Testis (tissue), 3 donors: ENCODE measurements around the gene KRT6A. TPM values are rescaled to one million over a fixed set of nuclear protein-coding genes. Genes with fewer than 3 reads are reported as not detected.

ENCODE experiments used
- DNase-seq: peaks from one replicate; pipeline ENCODE4 v3.0.0-alpha.2; 2019
- H3K27ac ChIP-seq, 2 donors: fragments of 200-600 bp; sonication (generic); one replicate each; pipeline ENCODE4 v1.5.1; 2019
- H3K27me3 ChIP-seq: fragments of 200-600 bp; sonication (generic); one replicate; pipeline ENCODE4 v1.5.1; 2019
- H3K36me3 ChIP-seq: fragments of 200-600 bp; sonication (generic); one replicate; pipeline ENCODE4 v1.5.1; 2017; ENCODE audit warnings: low read depth; ENCODE audit errors: missing control alignments
- H3K4me1 ChIP-seq: fragments of 200-600 bp; sonication (generic); one replicate; pipeline ENCODE4 v1.5.1; 2019
- H3K4me3 ChIP-seq, 2 donors: fragments of 200-600 bp; sonication (generic); one replicate each; pipeline ENCODE4 v1.5.1; 2017 to 2019
- H3K9me3 ChIP-seq: fragments of 200-600 bp; sonication (generic); one replicate; pipeline ENCODE4 v1.5.1; 2017
- CTCF ChIP-seq, 3 experiments: fragments of 450-650 bp in 2 of 3; fragments of 200-600 bp in 1 of 3; sonication (generic) in 1 of 3; IDR thresholded peaks; one replicate each; pipeline ENCODE4 v1.5.1; 2016 to 2019; ENCODE audit warnings: antibody characterized with exemption in 3 of 3, mild to moderate bottlenecking in 2 of 3, moderate library complexity in 1 of 3
- POLR2A ChIP-seq: fragments of 450-650 bp; IDR thresholded peaks from one replicate; pipeline ENCODE4 v1.6.1; 2017; ENCODE audit warnings: antibody characterized with exemption, mild to moderate bottlenecking, moderate library complexity
- WGBS, 2 donors: methylation state at CpG; one replicate each; pipeline ENCODE4 v1.1.5; 2018; 5-methylcytosine and 5-hydroxymethylcytosine counted together
- intact Hi-C: fragments of 100-400 bp; cut with DNase I; formaldehyde crosslinking; loops from one replicate; pipeline ENCODE4 v1.15.1; 2023; ENCODE audit warnings: low total_unique reads
- polyA plus RNA-seq: library from polyadenylated mRNA; stranded (reverse); fragments of 350-450 nt; fragmentation: Illumina TruSeq; extraction: RNeasy Lipid Tissue Mini Kit (QIAGEN cat#74804); gene quantifications from one replicate; pipeline ENCODE4 v1.2.3, GENCODE V29; 2014; ENCODE audit warnings: low read depth, low replicate concordance; ENCODE audit not compliant: insufficient read depth
- total RNA-seq, 2 donors: library from RNA; depleted of rRNA; stranded (reverse); fragments of >200 nt; gene quantifications; one replicate each; pipeline ENCODE4 v1.2.3, GENCODE V29; 2016

The KRT6A gene
- total and polyA plus RNA-seq, 3 donors from 2014 or later, result 0.19 to 1.5 (median 0.63) TPM

GRCh38 chr12:52461693-52462092 lies 31.4 kb downstream of the KRT6A start:
- Histone ChIP-seq H3K27ac (no peak overlapping the region), H3K4me3 (no peak overlapping the region), H3K27me3 (no peaks in the 10 kb centered on the region), H3K9me3 (no peaks in the 10 kb centered on the region), H3K4me1 (no peaks in the 10 kb centered on the region), H3K36me3 (no peaks in the 10 kb centered on the region)
- intact Hi-C loops, result no loop called here
- WGBS, 2 donors, result 80 to 84% methylated on average over 5 of the region's 5 CpGs
- TF ChIP-seq POLR2A, result no peak
- TF ChIP-seq CTCF (IDR thresholded peaks at IDR 0.05), result no peak
- no peak for DNase-seq

GRCh38 chr12:52458861-52459260 lies 34.2 kb downstream of the KRT6A start:
- H3K4me3 ChIP-seq, result no peak overlapping the region
- intact Hi-C loops, result no loop called here
- H3K9me3 ChIP-seq, result no peaks in the 10 kb centered on the region
- no peaks in the 10 kb centered on the region for H3K27me3 ChIP-seq
- H3K27ac ChIP-seq, result no peak overlapping the region
- H3K4me1 ChIP-seq, result no peaks in the 10 kb centered on the region
- TF ChIP-seq POLR2A, result no peak
- no peak for TF ChIP-seq CTCF (IDR thresholded peaks at IDR 0.05)
- no peaks in the 10 kb centered on the region for H3K36me3 ChIP-seq
- 75 to 84% methylated on average over 5 of the region's 5 CpGs for WGBS, 2 donors
- no peak for DNase-seq

GRCh38 chr12:52455821-52456220 lies 37.2 kb downstream of the KRT6A start:
- Histone ChIP-seq H3K27ac (no peak overlapping the region), H3K36me3 (no peaks in the 10 kb centered on the region), H3K9me3 (no peaks in the 10 kb centered on the region), H3K27me3 (no peaks in the 10 kb centered on the region), H3K4me3 (no peak overlapping the region), H3K4me1 (no peaks in the 10 kb centered on the region)
- WGBS, 2 donors, result 85 to 92% methylated on average over 1 of the region's 1 CpG
- TF ChIP-seq POLR2A (no peak), CTCF (IDR thresholded peaks at IDR 0.05) (no peak)
- intact Hi-C loops, result no loop called here
- DNase-seq, result no peak

GRCh38 chr12:52454411-52455201 lies 38.5 kb downstream of the KRT6A start:
- Histone ChIP-seq H3K9me3 (no peaks in the 10 kb centered on the region), H3K27me3 (no peaks in the 10 kb centered on the region), H3K27ac (no peak overlapping the region), H3K4me3 (no peak overlapping the region), H3K4me1 (no peaks in the 10 kb centered on the region), H3K36me3 (no peaks in the 10 kb centered on the region)
- intact Hi-C loops, result no loop called here
- TF ChIP-seq POLR2A (no peak), CTCF (IDR thresholded peaks at IDR 0.05) (no peak)
- WGBS, 2 donors, result 70 to 77% methylated on average over 3 of the region's 3 CpGs
- DNase-seq, result no peak

GRCh38 chr12:52452101-52452500 lies 41.0 kb downstream of the KRT6A start, which contains the start of gene KRT6B:
KRT6B (minus strand) TSS chr12:52452146; CDS start chr12:52452078, 68 bp downstream.
- no peak for DNase-seq
- TF ChIP-seq POLR2A (no peak), CTCF (IDR thresholded peaks at IDR 0.05) (no peak)
- Histone ChIP-seq H3K4me1 (no peaks in the 10 kb centered on the region), H3K36me3 (no peaks in the 10 kb centered on the region), H3K4me3 (no peak within 1 kb of the TSS), H3K27me3 (no peaks in the 10 kb centered on the region), H3K9me3 (no peaks in the 10 kb centered on the region), H3K27ac (no peak within 1 kb of the TSS)
- intact Hi-C loops, result no loop called here
- 65 to 73% methylated on average over 6 of the region's 6 CpGs for WGBS, 2 donors
